NCI-H524 treated with DMSO at 0.1 percent for 48 hours (cell line): Measurements from ENCODE around the gene TRAF7.

Experiments used
- DNase-seq: peaks from one replicate; lab custom pipeline; 2025; lab: John Stamatoyannopoulos, UW

Gene TRAF7

GRCh38 chr16:2147981-2148671 is 7.5 kb upstream of the TRAF7 start, which contains the start of gene RAB26:
Gene RAB26, plus strand, starts transcription at chr16:2148625. Its CDS starts 159 bp downstream, at chr16:2148784.
- DNase-seq: peak; percentile 78

DNA sequence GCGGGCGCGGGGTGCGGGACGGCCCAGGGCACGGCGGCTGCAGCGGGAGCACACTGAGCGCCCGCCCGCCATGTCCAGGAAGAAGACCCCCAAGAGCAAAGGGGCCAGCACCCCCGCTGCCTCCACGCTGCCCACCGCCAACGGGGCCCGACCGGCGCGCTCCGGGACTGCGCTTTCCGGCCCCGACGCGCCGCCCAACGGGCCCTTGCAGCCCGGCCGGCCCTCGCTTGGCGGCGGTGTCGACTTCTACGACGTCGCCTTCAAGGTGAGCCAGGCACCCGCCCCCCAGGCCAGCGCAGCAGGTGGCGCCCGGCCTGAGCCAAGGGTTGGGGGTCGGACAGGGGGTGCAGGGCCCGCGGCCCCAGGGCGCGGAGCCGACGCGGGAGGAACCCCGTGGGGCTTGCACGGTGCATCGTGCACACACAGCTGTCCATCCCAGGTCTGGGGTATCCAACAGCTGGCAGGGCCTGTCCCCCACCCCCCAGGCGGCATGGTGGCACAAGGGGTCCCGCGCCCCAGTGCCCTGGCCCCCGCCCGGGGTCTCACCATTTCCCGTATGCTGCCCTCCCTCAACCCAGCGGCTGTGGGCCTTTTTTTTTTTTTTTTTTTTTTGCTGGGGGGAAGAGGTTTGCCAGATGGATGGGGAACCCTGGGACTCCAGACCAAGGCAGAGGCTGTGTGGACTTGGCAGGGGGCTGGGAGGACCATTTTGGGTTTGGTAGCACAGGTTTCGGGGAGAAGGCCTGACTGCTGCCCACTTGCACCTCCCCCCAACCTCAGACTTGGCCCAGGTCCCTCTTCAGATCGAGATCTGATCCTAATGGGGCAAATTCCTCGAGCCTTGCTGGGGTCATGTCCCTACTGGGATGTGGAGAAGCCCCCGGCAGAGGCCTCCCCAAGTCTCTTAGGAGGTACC is 6.6 kb upstream of the TRAF7 start:
- DNase-seq: no peak

- DNase-seq: no peak
These were observed 5.8 kb upstream of the TRAF7 start for GRCh38 chr16:2149630-2150417.

DNA sequence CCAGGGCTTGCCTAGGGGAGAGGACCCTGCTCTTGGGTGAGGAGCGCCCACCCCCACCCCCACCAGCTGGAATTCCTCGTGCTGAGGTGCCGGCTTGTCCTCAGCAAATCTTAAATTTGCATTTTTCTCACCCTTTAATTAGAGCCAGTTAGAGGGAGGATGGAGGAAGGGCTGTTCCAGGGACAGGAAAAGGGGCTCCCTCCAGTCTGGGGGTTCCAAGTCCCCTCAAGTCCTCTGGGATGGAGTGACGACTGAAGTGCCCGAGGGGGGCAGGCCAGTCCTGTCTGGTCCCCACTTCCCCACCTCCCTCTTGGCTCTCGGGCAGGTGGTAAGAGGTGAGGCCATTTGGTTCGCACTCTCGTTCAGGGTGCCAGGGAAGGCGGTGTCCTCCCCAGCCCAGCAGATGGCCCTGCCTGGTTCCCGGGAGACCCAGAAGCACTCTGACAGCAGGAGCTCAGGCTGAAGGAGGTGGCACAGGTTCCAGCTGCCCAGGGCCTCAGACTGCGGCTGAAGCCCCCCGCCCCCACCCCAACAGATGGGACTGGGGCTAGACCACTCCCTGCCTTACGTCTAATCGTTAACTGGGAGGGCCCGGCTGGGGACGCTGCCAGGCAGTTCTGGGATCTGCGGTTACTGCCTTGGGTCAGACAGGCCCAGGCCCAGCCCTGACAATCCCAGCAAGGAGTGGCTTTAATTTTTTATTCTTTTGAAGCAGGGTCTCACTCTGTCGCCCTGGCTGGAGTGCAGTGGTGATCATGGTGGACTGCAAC is 5.0 kb upstream of the TRAF7 start:
- DNase-seq: peak; percentile 95

DNA sequence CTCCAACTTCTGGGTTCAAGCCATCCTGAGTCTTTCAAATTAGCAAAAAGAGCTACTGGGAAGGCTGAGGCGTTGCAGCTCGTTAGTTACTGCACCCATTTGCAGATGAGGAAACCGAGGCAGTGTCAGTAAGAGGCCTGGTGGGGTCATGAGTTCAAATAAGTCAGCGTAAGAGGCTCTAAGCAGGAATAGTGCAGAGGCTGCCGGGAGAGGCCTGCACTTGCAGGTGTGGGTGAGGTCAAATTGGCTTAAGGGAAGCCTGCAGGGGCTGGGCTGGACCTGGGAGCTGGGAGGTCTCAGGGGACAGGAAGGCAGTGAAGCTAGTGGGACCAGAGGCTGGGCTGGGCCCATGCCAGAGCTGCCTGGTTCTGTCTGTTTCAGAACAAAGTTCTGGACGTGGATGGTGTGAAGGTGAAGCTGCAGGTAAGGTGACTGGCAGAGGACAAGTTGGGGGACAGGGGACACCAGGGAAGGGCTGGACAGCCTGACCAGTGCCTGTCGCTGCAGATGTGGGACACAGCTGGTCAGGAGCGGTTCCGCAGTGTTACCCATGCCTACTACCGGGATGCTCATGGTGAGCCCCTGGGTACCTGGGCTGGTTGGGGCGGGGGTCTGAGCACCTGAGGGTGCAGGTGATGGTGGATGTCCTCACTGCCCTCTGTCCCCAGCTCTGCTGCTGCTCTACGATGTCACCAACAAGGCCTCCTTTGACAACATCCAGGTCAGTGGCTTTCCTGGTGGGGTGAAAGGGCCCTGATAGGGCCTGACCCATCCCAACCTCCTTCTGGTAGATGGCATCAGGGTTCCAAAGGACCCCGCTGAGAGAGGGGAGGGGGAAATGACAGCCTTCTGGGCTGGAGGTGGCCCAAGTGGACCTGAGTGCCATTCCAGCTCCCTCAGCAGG is 4.1 kb upstream of the TRAF7 start:
- DNase-seq: no peak

DNA sequence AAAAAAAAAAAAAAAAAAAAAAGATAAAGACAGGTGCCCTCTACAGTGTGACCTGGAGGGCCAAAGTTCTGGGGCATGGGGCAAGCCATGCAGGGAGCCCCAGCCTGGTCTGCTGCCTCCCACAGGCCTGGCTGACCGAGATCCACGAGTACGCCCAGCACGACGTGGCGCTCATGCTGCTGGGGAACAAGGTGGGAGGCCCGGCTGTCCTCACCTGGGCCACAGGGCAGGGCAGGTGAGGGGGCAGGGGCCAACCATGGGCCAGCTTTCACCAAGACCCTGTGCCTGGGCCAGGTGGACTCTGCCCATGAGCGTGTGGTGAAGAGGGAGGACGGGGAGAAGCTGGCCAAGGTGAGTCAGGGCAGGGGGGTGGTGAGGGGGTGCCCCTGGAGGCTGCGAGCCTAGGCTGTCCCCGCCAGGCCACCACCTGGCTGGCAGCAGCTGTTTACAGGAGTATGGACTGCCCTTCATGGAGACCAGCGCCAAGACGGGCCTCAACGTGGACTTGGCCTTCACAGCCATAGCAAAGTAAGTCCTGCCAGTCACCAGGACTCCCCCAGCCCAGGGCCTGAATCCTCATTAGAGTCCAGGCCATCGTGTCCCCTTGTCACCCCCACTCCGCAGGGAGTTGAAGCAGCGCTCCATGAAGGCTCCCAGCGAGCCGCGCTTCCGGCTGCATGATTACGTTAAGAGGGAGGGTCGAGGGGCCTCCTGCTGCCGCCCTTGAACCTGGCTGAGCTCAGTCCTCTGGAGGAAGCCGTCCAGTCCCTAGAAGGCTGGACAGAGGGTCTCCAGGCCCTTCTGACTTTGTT is 2.7 kb upstream of the TRAF7 start:
- no peak for DNase-seq

DNA sequence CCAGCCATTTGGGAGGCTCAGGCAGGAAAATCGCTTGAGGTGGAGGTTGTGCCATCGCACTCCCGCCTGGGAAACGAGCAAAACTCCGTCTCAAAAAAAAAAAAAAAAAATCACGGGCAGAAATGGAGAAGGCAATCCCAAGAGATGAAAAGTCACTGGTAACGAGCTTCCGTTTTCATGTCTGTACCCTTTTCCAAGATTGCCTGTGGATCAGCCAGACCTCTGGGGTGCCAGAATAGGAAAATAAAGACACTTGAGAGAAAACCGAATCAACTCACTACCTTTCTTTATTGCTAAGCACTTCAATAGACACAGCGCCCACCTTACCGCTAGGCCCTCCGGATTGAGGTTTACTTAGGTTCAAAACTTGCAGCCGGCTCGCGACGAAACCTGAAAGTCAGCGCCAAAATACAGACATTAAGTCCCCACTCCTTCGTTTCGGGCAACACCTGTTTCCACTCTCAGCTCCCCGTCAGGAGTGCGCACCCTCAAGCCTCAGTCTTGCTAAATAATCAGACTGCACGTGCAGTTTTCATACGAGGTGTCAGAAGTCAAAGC is 970 bp upstream of the TRAF7 start:
- DNase-seq: no peak

GRCh38 chr16:2155977-2156848 is 631 bp downstream of the TRAF7 start:
- DNase-seq: no peak

GRCh38 chr16:2156849-2157224 is 1.3 kb downstream of the TRAF7 start:
- no peak for DNase-seq

DNA sequence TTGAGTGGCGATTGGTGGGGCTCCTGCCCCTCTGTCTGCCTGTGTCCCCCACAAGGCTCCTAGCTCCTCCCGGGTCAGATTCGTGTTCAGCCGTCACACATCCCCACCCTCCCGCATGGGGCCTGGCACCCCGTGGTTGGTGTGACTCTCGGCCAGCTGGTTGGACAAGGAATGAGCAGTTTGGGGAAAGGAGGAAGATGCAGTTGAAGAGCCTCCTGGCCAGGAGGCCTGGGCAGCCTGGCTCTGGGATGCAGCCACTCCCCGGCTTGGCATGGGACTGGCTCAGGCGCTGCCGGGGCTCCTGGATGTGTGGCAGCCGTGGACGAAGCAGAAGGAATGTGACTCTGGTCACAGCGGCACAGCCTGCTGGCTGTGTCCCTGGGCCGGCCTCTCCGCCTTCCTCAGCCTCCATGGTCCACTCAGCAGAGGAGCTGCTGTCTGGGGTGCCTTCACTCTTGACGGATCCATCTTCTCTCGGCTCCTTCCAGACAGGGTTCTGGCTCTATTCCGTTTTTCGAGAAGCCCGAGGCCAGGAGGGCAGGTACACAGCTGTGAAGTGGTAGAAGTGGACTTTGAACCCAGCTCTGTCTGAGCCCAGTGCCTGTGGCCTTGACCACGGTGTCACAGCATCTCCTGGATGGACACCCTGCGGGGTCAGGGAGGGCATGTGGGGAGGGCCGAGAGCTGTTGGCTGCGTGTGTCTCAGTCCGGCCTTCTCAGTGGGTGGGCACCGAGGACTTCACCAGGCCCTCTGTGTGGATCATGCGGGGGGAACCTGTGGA is 2.1 kb downstream of the TRAF7 start:
- DNase-seq: no peak

DNA sequence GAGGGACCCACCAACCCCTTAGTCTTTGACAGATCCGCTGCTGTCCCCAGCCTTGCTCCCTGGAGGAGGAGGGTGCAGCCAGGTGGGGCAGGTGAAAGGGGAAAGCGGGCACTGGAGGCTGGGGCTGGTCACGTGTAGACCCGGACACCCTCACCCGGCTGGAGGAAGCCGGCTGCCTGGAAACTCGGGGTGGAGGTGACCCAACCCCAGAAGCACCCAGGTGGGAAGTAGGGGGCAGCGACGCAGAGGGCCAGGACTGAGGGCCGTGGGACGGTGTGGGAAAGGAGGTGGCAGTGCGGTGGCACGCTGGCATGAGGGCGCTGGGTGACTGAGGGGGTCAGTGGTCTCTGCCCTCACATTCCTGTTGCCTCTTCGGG is 2.7 kb downstream of the TRAF7 start:
- DNase-seq: no peak

- no peak for DNase-seq
These were observed 3.7 kb downstream of the TRAF7 start for GRCh38 chr16:2159175-2159838.

DNA sequence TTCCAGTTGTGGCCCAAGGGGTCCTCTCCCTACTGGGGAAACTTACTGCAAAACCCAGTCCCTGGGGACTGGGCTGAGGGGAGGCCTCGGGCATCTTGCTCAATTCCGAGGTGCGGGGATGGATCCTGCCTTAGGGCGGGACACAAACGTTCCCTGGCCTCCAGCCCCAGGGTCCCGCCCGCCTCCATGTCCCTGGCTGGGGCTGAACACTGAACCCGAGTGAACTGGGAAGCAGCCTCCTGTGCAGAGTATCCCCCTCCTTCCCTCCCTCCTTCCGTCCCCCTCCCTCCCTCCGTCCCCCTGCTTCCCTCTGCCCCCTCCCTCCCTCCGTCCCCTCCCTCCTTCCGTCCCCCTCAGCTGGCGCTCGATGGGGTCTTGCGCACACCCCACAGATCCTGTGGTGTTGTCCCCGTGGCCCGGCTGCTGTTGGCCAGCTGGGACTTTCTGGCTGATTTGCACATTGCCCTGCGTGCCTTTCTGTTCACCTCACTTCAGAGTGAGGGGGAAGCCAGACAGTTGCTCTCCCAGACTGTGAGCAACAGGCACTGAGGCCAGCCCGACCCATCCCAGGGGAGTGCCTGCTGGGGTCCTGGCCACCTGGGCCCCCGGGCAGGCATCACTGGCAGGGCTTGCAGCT is 5.5 kb downstream of the TRAF7 start:
- no peak for DNase-seq

GRCh38 chr16:2161911-2162310 is 6.3 kb downstream of the TRAF7 start:
- DNase-seq: no peak

DNA sequence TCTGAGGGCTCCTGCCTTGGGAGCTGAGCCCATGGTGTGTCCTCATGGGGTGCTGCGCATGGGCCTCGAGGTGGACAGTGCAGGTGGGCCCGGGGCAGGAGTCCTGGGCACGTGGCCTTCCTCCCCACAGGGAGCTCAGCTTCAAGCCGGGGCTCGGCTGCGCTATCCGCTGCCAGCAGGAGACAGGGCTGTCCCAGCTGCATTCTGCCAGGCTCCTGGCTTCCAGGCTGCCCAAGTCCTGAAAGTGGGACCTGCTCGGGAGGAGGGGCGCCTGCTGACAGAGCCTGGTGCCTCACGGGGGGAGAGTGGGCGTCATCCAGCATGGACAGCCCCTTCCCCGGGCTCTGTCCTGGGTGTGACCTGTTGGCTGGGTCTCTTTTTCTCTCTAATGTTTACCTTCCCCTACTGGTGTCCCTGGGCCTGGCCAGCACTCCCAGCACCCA is 7.1 kb downstream of the TRAF7 start:
- DNase-seq: no peak

DNA sequence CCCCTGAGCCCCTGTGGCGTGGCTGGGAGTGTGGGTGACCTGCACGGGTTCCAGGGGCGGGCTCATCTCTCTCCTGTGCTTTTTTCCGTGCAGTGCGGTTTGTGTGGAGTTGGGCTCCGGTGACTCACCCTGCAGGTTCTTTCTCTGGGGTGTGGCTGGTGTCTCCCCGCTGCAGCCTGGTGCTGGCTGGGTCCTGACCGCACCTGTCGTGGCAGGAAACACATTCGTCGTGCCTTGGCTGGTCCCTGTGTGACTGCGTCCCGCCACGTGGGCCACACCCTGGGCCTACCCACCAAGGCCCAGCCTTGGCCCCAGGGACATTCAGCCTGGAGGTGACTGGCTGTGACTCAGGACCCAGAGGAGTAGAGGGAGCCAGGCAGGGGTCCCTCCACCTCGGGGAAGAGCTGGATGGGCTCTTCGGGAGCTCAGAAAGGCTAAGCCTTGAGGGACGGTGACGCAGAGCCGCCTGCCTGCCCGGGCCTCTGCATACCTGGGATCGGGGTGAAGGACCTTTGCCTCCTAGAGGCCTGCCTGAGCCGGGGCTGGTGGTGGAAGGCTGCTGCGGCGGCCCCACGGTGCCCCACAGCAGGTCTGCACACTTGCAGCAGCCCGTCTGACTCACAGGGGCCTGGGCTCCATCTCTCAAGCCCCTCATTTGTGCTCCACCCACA is 7.8 kb downstream of the TRAF7 start:
- DNase-seq: no peak
